A673 (cell line): ENCODE data around the gene TRIM71. TPM values are rescaled to one million over a fixed set of nuclear protein-coding genes. Genes with fewer than 3 reads are reported as not detected.
"Not testable (repeated sequence)": the region's sequence is repeated elsewhere in the genome, so short reads cannot be mapped to it uniquely, and the experiment has no call there.

Source experiments
- BruUV-seq: library from RNA; stranded (reverse); fragments of 400-500 nt; replicated peaks from 2 replicates; lab custom pipeline; 2021; lab: Mats Ljungman, UMichigan
- CTCF ChIA-PET: fragments of 300-600 bp; sonication (Branson Sonifier 250); formaldehyde crosslinking; loops from one replicate; lab custom pipeline; 2022; ENCODE audit warnings: antibody characterized with exemption; lab: Charles Lee
- POLR2A ChIA-PET: fragments of 300-600 bp; sonication (Branson Sonifier 250); formaldehyde crosslinking; loops from one replicate; lab custom pipeline; 2022; ENCODE audit warnings: antibody characterized with exemption; ENCODE audit not compliant: low non-redundant PET; lab: Charles Lee
- DNase-seq: peaks from one replicate; pipeline ENCODE4 v3.0.0-alpha.2; 2015; ENCODE audit warnings: low spot score
- H3K27ac ChIP-seq: fragments of 200-600 bp; sonication (generic); 2 replicates; pipeline ENCODE4 v1.5.1; 2016; ENCODE audit warnings: mixed run types, low read depth, mild to moderate bottlenecking, mixed read lengths, antibody characterized with exemption, low read length; ENCODE audit not compliant: poor library complexity, severe bottlenecking
- H3K27me3 ChIP-seq: fragments of 200-600 bp; sonication (generic); replicated peaks from 2 replicates; pipeline ENCODE4 v1.6.1; 2017; ENCODE audit warnings: mixed run types, low read depth, mild to moderate bottlenecking, mixed read lengths, antibody characterized with exemption, low read length; ENCODE audit not compliant: insufficient read depth, poor library complexity
- H3K36me3 ChIP-seq: fragments of 200-600 bp; sonication (generic); 2 replicates; pipeline ENCODE4 v1.6.1; 2016; ENCODE audit warnings: mixed run types, mild to moderate bottlenecking, mixed read lengths, antibody characterized with exemption, low read length; ENCODE audit not compliant: insufficient read depth, poor library complexity, severe bottlenecking
- H3K4me1 ChIP-seq: fragments of 200-600 bp; sonication (generic); 2 replicates; pipeline ENCODE4 v1.6.1; 2017; ENCODE audit warnings: mixed run types, mild to moderate bottlenecking, mixed read lengths, antibody characterized with exemption, low read length; ENCODE audit not compliant: insufficient read depth, poor library complexity, severe bottlenecking
- H3K4me3 ChIP-seq: fragments of 200-600 bp; sonication (generic); 2 replicates; pipeline ENCODE4 v1.5.1; 2016; ENCODE audit warnings: low read depth, mixed run types, mild to moderate bottlenecking, mixed read lengths, low read length; ENCODE audit not compliant: poor library complexity, severe bottlenecking
- H3K9me3 ChIP-seq: fragments of 200-600 bp; sonication (generic); 2 replicates; pipeline ENCODE4 v1.6.1; 2016; ENCODE audit warnings: mixed run types, low read depth, mild to moderate bottlenecking, mixed read lengths, antibody characterized with exemption, low read length; ENCODE audit not compliant: poor library complexity, severe bottlenecking
- CTCF ChIP-seq: fragments of 300-800, 200-600 bp; sonication (generic); conservative IDR thresholded peaks from 2 replicates; pipeline ENCODE4 v1.5.1; 2017; ENCODE audit warnings: low read depth, mild to moderate bottlenecking, antibody characterized with exemption, low read length, moderate library complexity, mixed read lengths
- EZH2 ChIP-seq: fragments of 200-600 bp; sonication (generic); IDR thresholded peaks from 2 replicates; pipeline ENCODE4 v1.6.1; 2017; ENCODE audit warnings: borderline replicate concordance, low read depth, mild to moderate bottlenecking, mixed read lengths, antibody characterized with exemption, low read length; ENCODE audit not compliant: poor library complexity, severe bottlenecking
- intact Hi-C: fragments of 100-400 bp; cut with micrococcal nuclease; formaldehyde crosslinking; loops from one replicate; pipeline ENCODE4 v1.10.0; 2022; ENCODE audit not compliant: unreplicated experiment
- total RNA-seq: library from RNA; stranded (reverse); gene quantifications from 2 replicates; pipeline ENCODE4 v1.2.3, GENCODE V29; 2021

TRIM71 gene
- total RNA-seq, 1 experiment from 2014 or later, result 0.30 TPM

GRCh38 chr3:32797776-32798175 lies 20.0 kb upstream of the TRIM71 start:
- Histone ChIP-seq H3K9me3 (no peaks in the 10 kb centered on the region), H3K4me3 (no peak overlapping the region), H3K36me3 (no peaks in the 10 kb centered on the region), H3K27ac (no peak overlapping the region), H3K4me1 (no peaks in the 10 kb centered on the region), H3K27me3 (no peaks in the 10 kb centered on the region)
- DNase-seq, result no peak
- TF ChIP-seq CTCF (no peak), EZH2 (no peak)
- POLR2A ChIA-PET, result interaction anchor here (0.6 kb wide), 1 partner anchor 187 kb away, joined by 4 read pairs; no protein-coding TSS in a partner anchor
- intact Hi-C loops, result no loop called here
- CTCF ChIA-PET, result interaction anchor here (0.7 kb wide), 1 partner anchor 226 kb away, joined by 8 read pairs; no protein-coding TSS in a partner anchor
- BruUV-seq, result no TSS peak

- H3K27me3 ChIP-seq, POLR2A ChIA-PET, CTCF ChIA-PET: not testable (repeated sequence)
Observed at GRCh38 chr3:32801440-32801839, 16.4 kb upstream of the TRIM71 start.

GRCh38 chr3:32813180-32813579 lies 4.6 kb upstream of the TRIM71 start:
- POLR2A ChIA-PET, result no interaction called here
- intact Hi-C loops, result no loop called here
- no peak overlapping the region for H3K4me3 ChIP-seq
- H3K27ac ChIP-seq, result no peak overlapping the region
- peaks cover 32% of the 10 kb centered on the region for H3K27me3 ChIP-seq
- no peak for TF ChIP-seq CTCF
- TF ChIP-seq EZH2, result no peak
- H3K36me3 ChIP-seq, result no peaks in the 10 kb centered on the region
- CTCF ChIA-PET, result no interaction called here
- no peaks in the 10 kb centered on the region for H3K9me3 ChIP-seq
- H3K4me1 ChIP-seq, result peaks cover 4% of the 10 kb centered on the region
- BruUV-seq, result no TSS peak
- DNase-seq, result no peak

More at GRCh38 chr3:32801440-32801839, 16.4 kb upstream of the TRIM71 start:
- H3K9me3 ChIP-seq, BruUV-seq, H3K4me1 ChIP-seq, intact Hi-C loops, H3K27ac ChIP-seq, H3K4me3 ChIP-seq, H3K36me3 ChIP-seq, DNase-seq: not testable (repeated sequence)

- Histone ChIP-seq H3K4me1 (peaks cover 4% of the 10 kb centered on the region), H3K4me3 (no peak overlapping the region), H3K9me3 (peaks cover 8% of the 10 kb centered on the region), H3K27ac (no peak overlapping the region), H3K27me3 (peaks cover 44% of the 10 kb centered on the region), H3K36me3 (no peaks in the 10 kb centered on the region)
- DNase-seq, result no peak
- BruUV-seq, result no TSS peak
- TF ChIP-seq EZH2, result no peak
- TF ChIP-seq CTCF, result no peak
- intact Hi-C loops, result no loop called here
- ChIA-PET CTCF (no interaction called here), POLR2A (no interaction called here)
Observed at GRCh38 chr3:32814361-32814760, 3.4 kb upstream of the TRIM71 start.
